OCI-LY1 (cell line): ENCODE results near the gene PARL.

Source experiments
- EZH2 ChIP-seq: fragments of 200-600 bp; sonication (generic), shearing (Covaris generic); IDR thresholded peaks from 2 replicates; pipeline ENCODE4 v1.8.0; 2017; ENCODE audit warnings: borderline replicate concordance, mixed run types, mild to moderate bottlenecking, antibody characterized with exemption, low read length, moderate library complexity, mixed read lengths
- TF ChIP-seq, protein P1 (sequence below): fragments of 200-600 bp; sonication (generic), shearing (Covaris generic); IDR thresholded peaks from 2 replicates; pipeline ENCODE4 v1.5.1; 2017; ENCODE audit warnings: mild to moderate bottlenecking, antibody characterized with exemption, low read length, moderate library complexity, mixed read lengths

DNA sequence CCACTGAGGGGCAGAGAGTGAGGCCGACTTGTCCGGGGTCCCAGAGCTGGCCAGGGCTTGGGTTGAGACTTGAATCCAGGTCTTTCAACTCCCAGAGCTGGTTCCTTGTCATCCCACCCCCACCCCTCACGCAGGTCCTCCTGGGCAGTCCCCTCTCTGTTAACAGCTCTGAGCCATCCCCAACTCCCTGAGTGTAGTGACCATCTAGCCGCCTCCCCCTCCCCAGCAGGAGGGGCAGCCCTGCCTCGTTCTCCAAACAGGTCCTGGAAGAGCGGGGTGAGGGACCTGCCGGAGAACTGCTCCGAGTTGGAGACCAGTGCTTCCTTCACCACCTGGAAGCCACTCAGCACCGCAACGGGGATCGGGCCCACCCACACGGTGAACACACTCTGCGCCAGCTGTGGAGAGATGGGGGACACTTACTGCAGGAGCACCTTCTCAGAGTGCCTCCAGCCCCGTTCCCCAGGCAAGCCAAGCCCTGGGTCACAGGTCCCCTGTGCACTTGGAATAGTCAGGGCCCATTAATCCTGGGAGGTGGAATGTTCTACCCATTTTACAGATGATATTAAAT, 24.4 kb upstream of the PARL start:
- TF ChIP-seq, protein P1, sequence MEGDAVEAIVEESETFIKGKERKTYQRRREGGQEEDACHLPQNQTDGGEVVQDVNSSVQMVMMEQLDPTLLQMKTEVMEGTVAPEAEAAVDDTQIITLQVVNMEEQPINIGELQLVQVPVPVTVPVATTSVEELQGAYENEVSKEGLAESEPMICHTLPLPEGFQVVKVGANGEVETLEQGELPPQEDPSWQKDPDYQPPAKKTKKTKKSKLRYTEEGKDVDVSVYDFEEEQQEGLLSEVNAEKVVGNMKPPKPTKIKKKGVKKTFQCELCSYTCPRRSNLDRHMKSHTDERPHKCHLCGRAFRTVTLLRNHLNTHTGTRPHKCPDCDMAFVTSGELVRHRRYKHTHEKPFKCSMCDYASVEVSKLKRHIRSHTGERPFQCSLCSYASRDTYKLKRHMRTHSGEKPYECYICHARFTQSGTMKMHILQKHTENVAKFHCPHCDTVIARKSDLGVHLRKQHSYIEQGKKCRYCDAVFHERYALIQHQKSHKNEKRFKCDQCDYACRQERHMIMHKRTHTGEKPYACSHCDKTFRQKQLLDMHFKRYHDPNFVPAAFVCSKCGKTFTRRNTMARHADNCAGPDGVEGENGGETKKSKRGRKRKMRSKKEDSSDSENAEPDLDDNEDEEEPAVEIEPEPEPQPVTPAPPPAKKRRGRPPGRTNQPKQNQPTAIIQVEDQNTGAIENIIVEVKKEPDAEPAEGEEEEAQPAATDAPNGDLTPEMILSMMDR: no peak
- TF ChIP-seq EZH2: no peak
